Activated naive CD8-positive, alpha-beta T cell treated with anti-CD3 and anti-CD28 coated beads, Interleukin-2, amount 50 U/mL, for 24 hours (primary cell): Measurements from ENCODE around the gene PIGU.
"Not testable (repeated sequence)": the region's sequence is repeated elsewhere in the genome, so short reads cannot be mapped to it uniquely, and the experiment has no call there.

Experiments
- ATAC-seq: fragments of 150-1000 bp; cut with Tn5 transposase; one replicate; pipeline ENCODE4 v1.10.0; 2021
- DNase-seq: peaks from one replicate; pipeline ENCODE4 v3.0.0; 2021
- H3K27ac Mint-ChIP-seq: one replicate; pipeline ENCODE4 v1.8.0; 2021; ENCODE audit warnings: mild to moderate bottlenecking, mixed read lengths
- H3K27me3 Mint-ChIP-seq: one replicate; pipeline ENCODE4 v1.8.0; 2021; ENCODE audit warnings: mixed read lengths
- H3K36me3 Mint-ChIP-seq: one replicate; pipeline ENCODE4 v1.8.0; 2021; ENCODE audit warnings: low read depth, mixed read lengths
- H3K4me1 Mint-ChIP-seq: one replicate; pipeline ENCODE4 v1.8.0; 2021; ENCODE audit warnings: mixed read lengths
- H3K4me3 Mint-ChIP-seq: one replicate; pipeline ENCODE4 v1.8.0; 2021; ENCODE audit warnings: mild to moderate bottlenecking, moderate library complexity, mixed read lengths
- H3K9me3 Mint-ChIP-seq: one replicate; pipeline ENCODE4 v1.8.0; 2021; ENCODE audit warnings: mixed read lengths

PIGU gene

GRCh38 chr20:34514034-34514433, 162.9 kb downstream of the PIGU start:
- not testable (repeated sequence) for ATAC-seq, H3K4me3 Mint-ChIP-seq, DNase-seq, H3K27ac Mint-ChIP-seq, H3K9me3 Mint-ChIP-seq, H3K27me3 Mint-ChIP-seq
- H3K4me1 Mint-ChIP-seq = peaks cover 43% of the 10 kb centered on the region
- peaks cover 11% of the 10 kb centered on the region for H3K36me3 Mint-ChIP-seq

GRCh38 chr20:34512955-34513419, 163.9 kb downstream of the PIGU start:
- H3K36me3 Mint-ChIP-seq = peaks cover 10% of the 10 kb centered on the region
- H3K9me3 Mint-ChIP-seq = no peaks in the 10 kb centered on the region
- DNase-seq (no peak), ATAC-seq (no peak)
- H3K4me1 Mint-ChIP-seq = peaks cover 32% of the 10 kb centered on the region
- H3K27ac Mint-ChIP-seq = no peak overlapping the region
- H3K27me3 Mint-ChIP-seq = no peaks in the 10 kb centered on the region
- no peak overlapping the region for H3K4me3 Mint-ChIP-seq

- peaks cover 29% of the 10 kb centered on the region for H3K4me1 Mint-ChIP-seq
- no peak for ATAC-seq
- H3K9me3 Mint-ChIP-seq = no peaks in the 10 kb centered on the region
- no peak overlapping the region for H3K27ac Mint-ChIP-seq
- no peak overlapping the region for H3K4me3 Mint-ChIP-seq
- H3K27me3 Mint-ChIP-seq = no peaks in the 10 kb centered on the region
- H3K36me3 Mint-ChIP-seq = peaks cover 13% of the 10 kb centered on the region
- DNase-seq = no peak
Observed at GRCh38 chr20:34512266-34512954, 164.5 kb downstream of the PIGU start.

GRCh38 chr20:34511891-34512265, 165.0 kb downstream of the PIGU start:
- Mint-ChIP-seq H3K9me3 (no peaks in the 10 kb centered on the region), H3K4me1 (peaks cover 25% of the 10 kb centered on the region), H3K27me3 (no peaks in the 10 kb centered on the region), H3K4me3 (no peak overlapping the region), H3K36me3 (peaks cover 13% of the 10 kb centered on the region), H3K27ac (no peak overlapping the region)
- DNase-seq (no peak), ATAC-seq (no peak)

GRCh38 chr20:34510575-34510974, 166.3 kb downstream of the PIGU start:
- ATAC-seq = no peak
- Mint-ChIP-seq H3K9me3 (no peaks in the 10 kb centered on the region), H3K4me1 (peaks cover 19% of the 10 kb centered on the region), H3K4me3 (no peak overlapping the region), H3K27ac (no peak overlapping the region), H3K27me3 (no peaks in the 10 kb centered on the region), H3K36me3 (peaks cover 17% of the 10 kb centered on the region)
- no peak for DNase-seq
